PC-3 (cell line): ENCODE measurements around the gene HSD17B12.
"Not testable (repeated sequence)": the region's sequence is repeated elsewhere in the genome, so short reads cannot be mapped to it uniquely, and the experiment has no call there.

Source experiments
- CTCF ChIP-seq: fragments of 300-600 bp; sonication (generic); conservative IDR thresholded peaks from 2 replicates; pipeline ENCODE4 v1.5.1; 2017; ENCODE audit warnings: antibody characterized with exemption, low read depth, mild to moderate bottlenecking, low read length
- EZH2 ChIP-seq: fragments of 300-600 bp; sonication (generic); IDR thresholded peaks from one replicate; pipeline ENCODE4 v1.6.1; 2017; ENCODE audit warnings: antibody characterized with exemption, mild to moderate bottlenecking, low read length; ENCODE audit not compliant: unreplicated experiment
- EZH2phosphoT487 ChIP-seq: fragments of 300-600 bp; sonication (generic); IDR thresholded peaks from 2 replicates; pipeline ENCODE4 v1.6.1; 2018; ENCODE audit warnings: mild to moderate bottlenecking, antibody characterized with exemption, low read length, borderline replicate concordance

- TF ChIP-seq CTCF, EZH2phosphoT487, EZH2: not testable (repeated sequence)
Observed at GRCh38 chr11:43663018-43663417, 17.5 kb upstream of the HSD17B12 start.
